Activated CD4-positive, alpha-beta T cell treated with anti-CD3 and anti-CD28 coated beads, Interleukin-2, amount 50 U/mL, for 16 hours (primary cell): ENCODE measurements around the gene PFKL.

Source experiments
- DNase-seq: peaks from one replicate; pipeline ENCODE4 v3.0.0-alpha.2; 2020

PFKL gene

GRCh38 chr21:44314561-44314960 lies 14.7 kb downstream of the PFKL start:
- no peak for DNase-seq

DNA sequence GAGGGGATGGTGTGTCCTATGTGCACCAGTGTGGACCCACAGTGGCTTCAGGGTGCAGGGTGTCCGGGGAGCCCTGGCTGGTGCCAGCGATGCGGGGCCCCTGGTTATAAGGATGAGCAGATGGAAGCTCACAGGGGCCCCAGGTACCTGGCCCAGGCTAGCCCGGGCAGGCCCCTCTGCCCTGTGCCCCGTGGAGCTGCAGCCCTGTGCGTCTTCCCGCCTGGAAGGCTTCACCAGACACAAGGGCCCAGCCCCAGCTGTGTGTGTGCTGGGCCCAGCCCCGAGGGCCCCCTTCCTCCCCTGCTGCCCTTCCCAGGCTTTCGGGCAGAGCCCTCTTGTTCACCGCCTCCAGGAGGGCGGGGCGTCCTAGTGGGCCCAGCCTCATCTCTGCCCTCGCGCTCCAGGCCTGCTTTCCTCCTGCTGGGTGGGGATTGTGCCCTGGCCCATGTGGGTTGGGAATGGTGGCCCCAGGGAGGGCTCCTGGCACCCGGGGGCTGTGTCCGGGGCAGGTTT lies 15.9 kb downstream of the PFKL start:
- no peak for DNase-seq

GRCh38 chr21:44316277-44316900 lies 16.5 kb downstream of the PFKL start:
- DNase-seq = no peak

DNA sequence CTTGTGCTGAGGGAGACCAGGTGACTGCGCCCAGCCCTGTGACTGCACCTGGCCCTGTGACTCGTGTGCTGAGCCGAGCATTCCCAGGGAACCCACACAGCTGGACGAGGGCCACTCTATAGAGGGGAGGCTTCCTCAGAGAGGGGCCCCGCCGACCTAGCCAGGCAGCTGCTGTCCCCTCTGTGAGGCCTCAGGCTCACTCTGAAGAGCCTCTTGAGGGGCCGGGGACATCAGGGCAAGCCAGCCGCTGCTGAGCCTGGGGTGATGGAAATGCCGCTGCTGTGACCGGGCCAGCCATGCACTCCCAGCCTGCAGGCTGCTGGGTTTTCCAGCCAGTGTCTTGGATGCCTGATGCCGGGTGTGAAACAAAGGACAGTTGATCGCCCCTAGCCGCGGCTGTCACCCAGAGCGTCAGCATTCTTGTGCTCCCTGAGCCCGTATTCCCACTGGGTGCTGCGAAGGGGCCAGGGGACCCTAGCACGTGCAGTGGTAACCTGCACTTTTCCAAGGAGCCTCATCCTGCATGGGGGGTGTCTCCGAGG lies 17.5 kb downstream of the PFKL start:
- no peak for DNase-seq

- DNase-seq = no peak
Measured at GRCh38 chr21:44317871-44318270, 18.0 kb downstream of the PFKL start.

DNA sequence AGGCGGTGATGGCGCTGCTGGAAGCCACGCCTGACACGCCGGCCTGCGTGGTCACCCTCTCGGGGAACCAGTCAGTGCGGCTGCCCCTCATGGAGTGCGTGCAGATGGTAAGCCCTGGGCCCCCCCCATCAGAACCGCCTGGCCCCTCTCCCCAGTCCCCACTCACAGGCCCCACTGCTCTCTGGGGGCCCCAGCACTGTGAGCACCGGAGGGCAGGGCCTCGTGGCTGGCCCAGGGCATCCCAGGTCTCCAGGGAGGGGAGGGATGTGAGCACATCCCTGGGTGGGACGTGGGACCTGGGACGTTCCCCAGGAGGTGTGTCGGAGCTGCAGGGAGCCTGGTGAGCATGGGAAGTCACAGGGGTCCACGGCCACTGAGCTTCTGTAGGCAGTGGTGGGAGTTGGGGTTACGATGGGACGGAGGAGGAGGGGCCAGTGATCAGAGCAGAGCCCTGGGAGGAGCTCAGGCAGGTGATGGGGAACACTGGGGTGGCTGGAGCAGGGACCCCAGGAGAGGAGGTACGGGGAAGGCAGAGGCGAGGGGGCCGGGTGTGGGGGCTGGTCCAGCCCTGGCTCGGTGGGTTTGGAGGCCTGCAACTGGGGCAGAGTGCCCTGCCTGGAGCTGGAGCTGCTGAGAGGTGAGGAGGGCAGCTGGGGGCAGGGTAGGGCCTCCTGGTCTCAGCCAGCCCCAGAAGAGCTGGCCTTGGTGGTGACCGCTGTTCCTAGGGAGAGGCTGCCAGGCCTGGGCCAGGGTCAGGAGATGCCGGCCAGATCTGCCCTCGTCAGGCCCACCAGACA lies 18.8 kb downstream of the PFKL start:
- no peak for DNase-seq

DNA sequence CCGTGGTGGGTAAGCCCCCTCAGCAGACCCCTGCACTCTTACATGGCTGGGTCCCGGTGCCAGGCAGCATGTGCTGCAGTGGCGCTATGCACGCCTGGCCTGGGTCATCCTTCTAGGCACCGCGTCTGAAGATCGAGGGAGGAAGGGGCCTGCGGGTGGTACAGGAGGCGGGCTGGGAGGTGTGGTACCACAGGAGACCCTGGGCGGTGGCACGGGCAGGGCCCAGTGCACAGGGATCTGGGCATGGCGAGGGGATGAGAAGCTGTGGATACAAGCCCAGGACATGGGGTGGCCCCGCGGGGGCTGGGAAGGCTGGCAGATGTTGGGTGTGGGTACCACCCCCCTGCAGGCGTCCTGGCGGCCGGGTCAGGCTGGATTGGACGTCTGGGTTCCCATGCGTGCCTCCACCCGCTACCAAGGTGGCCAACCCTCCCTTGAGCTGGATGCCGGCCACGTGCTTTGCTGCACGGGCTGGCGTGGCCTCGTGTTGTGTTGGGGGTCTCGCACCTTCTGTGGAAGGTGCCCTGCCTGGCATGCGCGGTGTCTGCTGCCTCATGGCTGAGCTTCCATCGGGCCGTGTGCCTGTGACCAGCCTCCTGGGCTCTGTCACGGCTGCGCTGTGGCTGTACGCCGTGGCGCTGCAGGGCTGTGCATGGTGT lies 19.7 kb downstream of the PFKL start:
- DNase-seq = no peak

- DNase-seq = no peak
Measured at GRCh38 chr21:44320847-44321246, 21.0 kb downstream of the PFKL start.

DNA sequence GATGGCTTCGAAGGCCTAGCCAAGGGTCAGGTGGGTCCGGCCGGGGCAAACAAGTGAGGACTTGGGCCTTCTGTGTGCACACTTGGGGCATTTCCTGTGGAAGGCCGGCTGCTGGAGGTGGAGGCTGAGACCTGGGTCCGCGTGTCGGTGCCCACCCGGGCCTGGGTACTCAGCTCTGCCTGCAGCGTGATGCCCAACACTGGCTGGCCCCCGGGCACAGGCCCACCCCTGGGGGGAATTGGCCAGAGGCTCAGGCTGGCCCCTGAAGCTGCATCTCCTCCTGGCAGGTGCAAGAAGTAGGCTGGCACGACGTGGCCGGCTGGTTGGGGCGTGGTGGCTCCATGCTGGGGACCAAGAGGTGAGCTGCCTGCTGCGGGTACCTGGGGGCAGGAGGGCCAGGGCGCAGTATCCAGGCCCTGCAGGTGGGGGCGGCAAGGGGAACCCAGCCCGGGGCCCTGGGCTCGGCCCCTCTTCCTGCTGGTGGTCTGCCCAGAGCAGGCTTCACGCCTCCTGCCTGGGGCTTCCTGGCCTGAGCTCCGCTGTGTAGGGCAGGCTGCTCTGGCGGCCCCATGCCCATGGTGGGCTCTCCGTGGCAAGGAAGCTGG lies 22.1 kb downstream of the PFKL start:
- no peak for DNase-seq

DNA sequence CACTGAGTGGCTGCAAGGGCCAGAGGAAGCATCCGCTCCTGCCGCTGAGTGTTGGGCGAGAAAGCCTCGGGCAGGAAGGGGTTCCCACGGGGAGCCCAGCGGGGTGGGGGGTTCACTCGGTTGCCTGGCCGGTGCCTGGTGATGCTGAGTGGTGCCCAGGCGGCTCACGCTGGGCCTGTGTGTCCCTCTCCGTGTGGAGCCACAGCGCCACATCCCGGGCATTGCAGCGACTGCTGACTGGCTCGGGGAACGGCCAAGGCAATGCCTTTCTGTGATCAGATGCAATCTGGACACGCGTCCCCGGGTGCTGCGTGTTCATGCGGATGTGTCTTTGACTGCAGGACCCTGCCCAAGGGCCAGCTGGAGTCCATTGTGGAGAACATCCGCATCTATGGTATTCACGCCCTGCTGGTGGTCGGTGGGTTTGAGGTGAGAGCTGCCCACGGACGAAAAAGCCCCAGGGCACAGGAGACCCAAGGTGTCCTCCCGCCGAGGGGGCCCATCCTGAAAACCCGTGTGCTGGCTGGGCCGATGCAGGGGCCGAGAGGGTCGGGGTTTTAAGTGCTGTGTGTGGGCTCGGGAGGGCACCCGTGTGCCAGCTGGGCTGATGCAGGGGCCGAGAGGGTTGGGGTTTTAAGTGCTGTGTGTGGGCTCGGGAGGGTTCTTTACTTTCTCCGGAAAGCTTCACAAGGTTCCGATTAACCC lies 22.9 kb downstream of the PFKL start:
- no peak for DNase-seq

DNA sequence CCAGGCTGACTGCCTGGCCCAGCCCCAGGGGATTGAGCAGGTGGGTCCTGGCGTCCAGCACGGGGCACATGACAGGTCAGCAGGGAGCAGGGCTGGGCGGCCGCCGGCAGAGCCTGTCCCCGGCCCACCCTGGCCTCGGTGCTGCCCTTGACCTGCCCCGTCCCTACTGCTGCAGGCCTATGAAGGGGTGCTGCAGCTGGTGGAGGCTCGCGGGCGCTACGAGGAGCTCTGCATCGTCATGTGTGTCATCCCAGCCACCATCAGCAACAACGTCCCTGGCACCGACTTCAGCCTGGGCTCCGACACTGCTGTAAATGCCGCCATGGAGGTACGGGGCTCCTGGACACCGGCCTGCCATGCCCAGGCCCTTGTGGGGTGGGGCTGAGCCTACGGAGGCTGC lies 23.7 kb downstream of the PFKL start:
- DNase-seq = no peak

DNA sequence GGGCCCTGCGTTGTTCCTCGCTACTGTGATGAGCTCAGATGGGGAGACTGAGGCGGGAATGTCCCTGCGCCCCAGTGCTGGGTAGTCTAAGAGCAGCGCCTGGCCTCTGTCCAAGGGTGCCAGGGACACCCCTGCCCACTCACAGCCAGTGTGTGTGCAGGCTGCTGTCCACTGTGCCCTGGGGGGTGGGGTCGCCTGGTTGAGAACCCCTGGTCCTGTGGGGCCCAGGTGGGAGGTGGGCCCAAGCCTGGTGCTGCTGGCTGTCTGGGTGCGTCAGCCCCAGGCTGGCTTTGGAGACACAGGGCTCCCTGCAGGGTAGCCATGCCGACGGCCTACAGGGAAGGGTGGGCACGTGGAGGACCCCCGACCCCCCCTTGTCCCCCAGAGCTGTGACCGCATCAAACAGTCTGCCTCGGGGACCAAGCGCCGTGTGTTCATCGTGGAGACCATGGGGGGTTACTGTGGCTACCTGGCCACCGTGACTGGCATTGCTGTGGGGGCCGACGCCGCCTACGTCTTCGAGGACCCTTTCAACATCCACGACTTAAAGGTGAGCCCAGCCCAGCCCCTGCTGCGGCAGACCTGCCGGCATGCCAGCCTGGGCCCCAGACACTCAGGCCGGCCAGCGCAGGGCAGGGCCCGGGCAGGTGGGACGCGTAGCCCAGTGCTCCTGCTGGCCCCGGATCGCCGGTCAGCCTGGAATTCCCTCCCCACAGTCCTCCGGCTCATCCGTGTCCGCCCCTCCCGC lies 24.4 kb downstream of the PFKL start:
- DNase-seq = no peak

- no peak for DNase-seq
Measured at GRCh38 chr21:44324854-44325107, 24.9 kb downstream of the PFKL start.

DNA sequence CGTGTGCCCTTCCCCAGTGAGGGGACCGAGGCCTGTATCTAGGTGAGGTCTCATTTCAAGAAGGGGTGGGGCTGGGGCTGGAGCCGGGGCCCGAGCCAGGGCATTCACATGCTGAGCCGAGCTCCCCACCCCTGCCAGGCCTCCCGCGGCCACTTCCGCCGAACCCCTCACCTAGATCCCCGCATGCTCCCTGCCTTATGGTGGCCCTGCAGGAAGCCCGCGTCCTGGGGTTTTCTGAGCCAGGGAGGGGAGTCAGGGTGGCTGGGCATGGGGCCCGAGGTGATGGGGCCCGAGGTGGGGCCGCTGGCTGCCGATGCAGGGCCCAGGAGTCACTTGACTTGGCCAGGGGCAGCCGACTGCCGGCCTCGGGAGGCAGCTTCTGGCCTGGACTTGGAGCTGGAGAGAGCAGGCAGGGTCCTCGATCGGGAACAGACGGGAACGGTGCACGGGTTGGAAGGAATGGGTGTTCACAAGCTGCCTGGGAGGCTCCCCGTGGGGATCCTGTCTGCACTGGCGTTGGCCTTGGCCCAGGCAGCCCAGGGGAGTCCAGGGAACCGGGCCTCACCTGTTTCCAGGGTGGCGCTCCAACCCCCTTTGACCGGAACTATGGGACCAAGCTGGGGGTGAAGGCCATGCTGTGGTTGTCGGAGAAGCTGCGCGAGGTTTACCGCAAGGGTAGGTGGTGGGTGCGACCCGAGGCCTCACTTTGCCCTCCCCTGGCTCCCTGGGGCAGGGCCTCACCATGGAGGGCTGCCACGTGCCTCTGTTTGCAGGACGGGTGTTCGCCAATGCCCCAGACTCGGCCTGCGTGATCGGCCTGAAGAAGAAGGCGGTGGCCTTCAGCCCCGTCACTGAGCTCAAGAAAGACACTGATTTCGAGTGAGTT lies 25.8 kb downstream of the PFKL start:
- no peak for DNase-seq

GRCh38 chr21:44326272-44326647 lies 26.4 kb downstream of the PFKL start:
- DNase-seq = no peak

DNA sequence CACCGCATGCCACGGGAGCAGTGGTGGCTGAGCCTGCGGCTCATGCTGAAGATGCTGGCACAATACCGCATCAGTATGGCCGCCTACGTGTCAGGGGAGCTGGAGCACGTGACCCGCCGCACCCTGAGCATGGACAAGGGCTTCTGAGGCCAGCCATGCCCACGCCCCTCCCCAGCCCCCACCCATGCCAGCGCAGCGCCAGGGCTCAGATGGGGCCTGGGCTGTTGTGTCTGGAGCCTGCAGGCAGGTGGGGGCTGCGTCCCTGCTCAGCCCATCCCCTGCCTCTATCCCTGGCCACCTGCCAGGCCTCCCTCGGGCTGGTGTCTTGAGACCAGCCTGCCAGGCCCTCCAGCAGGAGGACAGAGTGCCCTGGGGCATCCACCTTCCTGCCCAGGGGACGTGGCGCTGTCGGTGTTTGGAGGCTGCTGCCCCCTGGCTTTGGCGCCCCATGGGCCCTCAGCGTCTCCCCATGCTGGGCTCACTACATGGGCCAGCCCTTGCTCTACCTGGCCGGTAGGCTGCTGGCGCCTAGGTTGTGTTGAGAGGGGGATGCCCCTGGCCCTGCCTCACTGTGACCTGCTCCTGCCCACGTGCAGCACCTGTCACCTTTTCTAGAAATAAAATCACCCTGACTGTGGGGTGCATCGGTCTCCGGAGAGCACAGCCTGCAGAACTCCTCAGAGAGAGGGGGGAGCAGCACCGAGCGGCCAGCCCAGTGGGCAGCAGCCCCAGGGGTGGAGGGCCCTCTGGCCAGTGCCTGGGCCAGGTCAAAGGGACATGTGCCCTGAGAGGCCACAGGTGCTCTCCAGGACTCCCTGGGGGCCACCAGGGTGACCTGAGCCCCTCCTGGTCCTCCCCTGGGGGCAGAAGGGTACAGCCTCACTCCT lies 27.1 kb downstream of the PFKL start:
- DNase-seq = no peak

GRCh38 chr21:44327603-44327974 lies 27.7 kb downstream of the PFKL start:
- DNase-seq = no peak

- no peak for DNase-seq
Measured at GRCh38 chr21:44328242-44328895, 28.5 kb downstream of the PFKL start.

- DNase-seq = no peak
Measured at GRCh38 chr21:44329086-44329889, 29.4 kb downstream of the PFKL start.
